ENCODE measurements around the gene IPO4. TPM values are rescaled to one million over a fixed set of nuclear protein-coding genes. Genes with fewer than 3 reads are reported as not detected.
A peak's percentile ranks its signal among the peaks of the same experiment; 100 is the strongest.

Gene IPO4
- total RNA-seq, 1 experiment from 2014 or later: 157 TPM

DNA sequence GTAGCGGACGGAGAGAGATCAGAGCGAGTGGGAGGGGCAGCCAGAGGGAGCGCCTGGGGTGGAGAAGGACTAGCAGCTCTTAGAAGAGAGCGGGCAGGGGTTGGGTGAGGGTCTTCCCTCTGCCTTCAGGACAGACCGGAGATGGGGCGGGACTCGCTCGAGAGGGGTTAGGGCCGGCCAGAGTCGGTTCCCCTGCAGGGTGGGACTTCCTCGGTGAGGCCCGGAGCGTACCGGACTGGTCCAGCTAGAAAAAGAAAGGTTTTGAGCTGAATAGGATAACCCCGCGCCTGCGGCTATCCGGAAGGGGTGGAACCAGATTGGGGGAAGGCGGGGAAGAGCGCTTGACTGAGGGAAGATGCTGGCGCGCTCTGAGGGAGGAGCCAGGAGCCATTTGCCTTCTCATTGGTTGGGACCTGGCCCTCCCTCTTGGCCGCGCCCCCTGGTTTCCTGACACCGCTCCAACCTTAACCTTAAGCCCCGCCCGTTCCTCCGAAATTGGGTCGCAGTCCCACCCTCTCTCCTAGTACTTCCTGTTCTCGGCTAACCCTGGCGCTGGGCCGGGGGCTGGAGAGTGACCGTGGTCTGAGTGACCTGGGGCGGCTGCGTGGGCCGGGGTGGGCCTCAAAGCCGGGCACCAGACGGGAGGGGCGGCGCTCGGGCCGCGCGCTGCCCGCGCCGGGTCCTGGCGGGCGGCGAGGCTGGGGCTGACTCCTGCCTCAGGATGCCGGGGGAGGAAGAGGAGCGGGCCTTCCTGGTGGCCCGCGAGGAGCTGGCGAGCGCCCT lies 41.4 kb downstream of the IPO4 start, which contains the start of gene RNF31:
Gene RNF31 (plus strand): TSS at position 521 of the 783 bp plus-strand sequence. CDS start 201 bp downstream, at position 722.
- ChIA-PET POLR2A (ENCODE audit: low non-redundant PET) (interaction anchor here (0.5 to 1.0 kb wide), 5 partner anchors 8 to 224 kb away, joined by 3 to 6 read pairs (median 4); partner anchors contain the start of genes DCAF11 and NRL), CTCF (interaction anchor here (1.0 kb wide), 1 partner anchor 39 kb away, joined by 3 read pairs; no protein-coding TSS in a partner anchor)
- H3K27me3 ChIP-seq (replicated peaks; ENCODE audit: insufficient read depth, low read depth, low read length, poor library complexity): no peaks in the 10 kb centered on the region
- H3K9me3 ChIP-seq (ENCODE audit: low read depth, low read length, poor library complexity, severe bottlenecking): no peaks in the 10 kb centered on the region
- peak; percentile 99 for DNase-seq (ENCODE audit: low spot score)
- intact Hi-C loops (cut with micrococcal nuclease; ENCODE audit: unreplicated experiment): loop anchor here (1.0 to 5.0 kb wide), 2 partner anchors 14 to 40 kb away; partner anchors contain the start of genes IPO4 and IRF9
- peak within 1 kb of the TSS; percentile 90 for H3K4me3 ChIP-seq (ENCODE audit: low read depth, low read length, poor library complexity, severe bottlenecking)
- TF ChIP-seq EZH2 (IDR thresholded peaks at IDR 0.05; ENCODE audit: borderline replicate concordance, low read depth, low read length, poor library complexity, severe bottlenecking): no peak
- TF ChIP-seq, protein P1, sequence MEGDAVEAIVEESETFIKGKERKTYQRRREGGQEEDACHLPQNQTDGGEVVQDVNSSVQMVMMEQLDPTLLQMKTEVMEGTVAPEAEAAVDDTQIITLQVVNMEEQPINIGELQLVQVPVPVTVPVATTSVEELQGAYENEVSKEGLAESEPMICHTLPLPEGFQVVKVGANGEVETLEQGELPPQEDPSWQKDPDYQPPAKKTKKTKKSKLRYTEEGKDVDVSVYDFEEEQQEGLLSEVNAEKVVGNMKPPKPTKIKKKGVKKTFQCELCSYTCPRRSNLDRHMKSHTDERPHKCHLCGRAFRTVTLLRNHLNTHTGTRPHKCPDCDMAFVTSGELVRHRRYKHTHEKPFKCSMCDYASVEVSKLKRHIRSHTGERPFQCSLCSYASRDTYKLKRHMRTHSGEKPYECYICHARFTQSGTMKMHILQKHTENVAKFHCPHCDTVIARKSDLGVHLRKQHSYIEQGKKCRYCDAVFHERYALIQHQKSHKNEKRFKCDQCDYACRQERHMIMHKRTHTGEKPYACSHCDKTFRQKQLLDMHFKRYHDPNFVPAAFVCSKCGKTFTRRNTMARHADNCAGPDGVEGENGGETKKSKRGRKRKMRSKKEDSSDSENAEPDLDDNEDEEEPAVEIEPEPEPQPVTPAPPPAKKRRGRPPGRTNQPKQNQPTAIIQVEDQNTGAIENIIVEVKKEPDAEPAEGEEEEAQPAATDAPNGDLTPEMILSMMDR (conservative IDR thresholded peaks at IDR 0.05; ENCODE audit: low read depth, low read length): no peak
- H3K27ac ChIP-seq (ENCODE audit: low read depth, low read length, poor library complexity, severe bottlenecking): peak within 1 kb of the TSS; percentile 87
- H3K4me1 ChIP-seq (ENCODE audit: insufficient read depth, low read length, poor library complexity, severe bottlenecking): peaks cover 12% of the 10 kb centered on the region
- no TSS peak for BruUV-seq (replicated peaks)
- H3K36me3 ChIP-seq (ENCODE audit: insufficient read depth, low read length, poor library complexity, severe bottlenecking): peaks cover 42% of the 10 kb centered on the region

DNA sequence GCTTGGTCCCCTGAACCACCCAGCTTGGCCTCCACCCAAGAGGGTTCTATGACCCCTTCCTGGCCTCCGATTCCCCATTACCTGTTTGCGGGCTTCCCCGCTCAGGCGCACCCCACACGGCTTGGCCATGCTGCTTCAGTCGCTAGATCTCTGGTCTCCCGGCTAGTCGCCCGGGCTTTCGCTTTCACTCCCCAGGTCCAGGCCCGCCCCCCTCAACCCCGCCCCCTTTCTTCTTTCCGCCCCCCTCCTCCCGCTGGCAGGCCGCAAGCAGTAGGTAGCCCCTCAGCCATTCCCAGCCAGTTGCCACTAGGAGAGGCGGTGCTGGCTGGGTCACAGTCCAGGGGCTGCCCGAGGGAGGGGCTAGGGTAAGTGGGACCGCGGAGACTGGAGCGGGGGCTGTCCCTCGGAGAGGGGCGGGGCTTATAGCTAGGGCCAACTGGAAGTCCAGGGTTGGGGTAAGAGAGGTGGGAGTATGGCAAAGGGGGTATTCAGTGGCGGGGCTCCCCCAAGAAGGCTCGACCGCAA lies 42.1 kb downstream of the IPO4 start, which contains the start of gene PSME2:
Gene PSME2 (minus strand): TSS at position 158 of the 525 bp plus-strand sequence. CDS start 29 bp downstream, at position 129.
- TF ChIP-seq EZH2 (IDR thresholded peaks at IDR 0.05; ENCODE audit: borderline replicate concordance, low read depth, low read length, poor library complexity, severe bottlenecking): no peak
- TF ChIP-seq, protein P1 (conservative IDR thresholded peaks at IDR 0.05; ENCODE audit: low read depth, low read length): no peak

More for the DNA sequence above, 42.1 kb downstream of the IPO4 start, which contains the start of gene PSME2:
- Histone ChIP-seq H3K27ac (ENCODE audit: low read depth, low read length, poor library complexity, severe bottlenecking) (peak within 1 kb of the TSS; percentile 87), H3K4me1 (ENCODE audit: insufficient read depth, low read length, poor library complexity, severe bottlenecking) (peaks cover 12% of the 10 kb centered on the region), H3K4me3 (ENCODE audit: low read depth, low read length, poor library complexity, severe bottlenecking) (peak within 1 kb of the TSS; percentile 90), H3K27me3 (replicated peaks; ENCODE audit: insufficient read depth, low read depth, low read length, poor library complexity) (no peaks in the 10 kb centered on the region), H3K9me3 (ENCODE audit: low read depth, low read length, poor library complexity, severe bottlenecking) (no peaks in the 10 kb centered on the region), H3K36me3 (ENCODE audit: insufficient read depth, low read length, poor library complexity, severe bottlenecking) (peaks cover 36% of the 10 kb centered on the region)
- ChIA-PET CTCF (interaction anchor here (1.0 kb wide), 1 partner anchor 38 kb away, joined by 3 read pairs; no protein-coding TSS in a partner anchor), POLR2A (ENCODE audit: low non-redundant PET) (interaction anchor here (0.5 to 1.0 kb wide), 3 partner anchors 9 to 32 kb away, joined by 3 to 6 read pairs (median 3); partner anchors contain the start of genes DCAF11, NRL and PSME1)
- peak; percentile 98 for DNase-seq (ENCODE audit: low spot score)
- intact Hi-C loops (cut with micrococcal nuclease; ENCODE audit: unreplicated experiment): loop anchor here (5.0 kb wide), 1 partner anchor 41 kb away; the partner anchor contains the start of gene IPO4
- no TSS peak for BruUV-seq (replicated peaks)
